Cardiac muscle cell (in vitro differentiated cells and primary cell): ENCODE measurements around the gene RUSC1. TPM values are rescaled to one million over a fixed set of nuclear protein-coding genes. Genes with fewer than 3 reads are reported as not detected.

Experiments used
- DNase-seq, 2 donors: peaks; one replicate each; pipeline versions ENCODE4 v3.0.0 to v3.0.0-alpha.2; 2010 to 2017; ENCODE audit warnings: low read depth in 1 of 2, low spot score in 1 of 2
- H3K27ac ChIP-seq: fragments of 200-600 bp; sonication (generic); 2 replicates; pipeline ENCODE4 v1.5.1; 2016
- H3K27me3 ChIP-seq: fragments of 200-600 bp; sonication (generic); 2 replicates; pipeline ENCODE4 v1.6.0; 2016; ENCODE audit warnings: control low read depth
- H3K36me3 ChIP-seq: fragments of 200-600 bp; sonication (generic); 2 replicates; pipeline ENCODE4 v1.5.1; 2016; ENCODE audit warnings: control low read depth
- H3K4me1 ChIP-seq: fragments of 200-600 bp; sonication (generic); 2 replicates; pipeline ENCODE4 v1.8.1; 2017; ENCODE audit warnings: low read depth, mild to moderate bottlenecking, mixed run types
- H3K4me3 ChIP-seq: fragments of 200-600 bp; sonication (generic); 2 replicates; pipeline ENCODE4 v1.5.1; 2016; ENCODE audit warnings: mild to moderate bottlenecking
- H3K9me3 ChIP-seq: fragments of 200-600 bp; sonication (generic); 2 replicates; pipeline ENCODE4 v1.5.1; 2017; ENCODE audit warnings: low read depth, mild to moderate bottlenecking, control low read depth
- polyA plus RNA-seq: library from polyadenylated mRNA; unstranded; fragments of >200 nt; fragmentation: Nextera tagmentation; extraction: Ambion mirVana; gene quantifications from 2 replicates; pipeline ENCODE4 v1.2.1, GENCODE V29; 2016
- total RNA-seq: library from RNA; depleted of rRNA; stranded (reverse); fragments of >200 nt; gene quantifications from 2 replicates; pipeline ENCODE4 v1.2.3, GENCODE V29; 2016
- TF ChIP-seq, protein P1 (sequence below): IDR thresholded peaks from 2 replicates; pipeline ENCODE4 v1.5.1; 2012; ENCODE audit warnings: low read depth, mild to moderate bottlenecking, low read length

Gene RUSC1
- total and polyA plus RNA-seq, 2 experiments from 2014 or later = 25.9 to 44.4 TPM

DNA sequence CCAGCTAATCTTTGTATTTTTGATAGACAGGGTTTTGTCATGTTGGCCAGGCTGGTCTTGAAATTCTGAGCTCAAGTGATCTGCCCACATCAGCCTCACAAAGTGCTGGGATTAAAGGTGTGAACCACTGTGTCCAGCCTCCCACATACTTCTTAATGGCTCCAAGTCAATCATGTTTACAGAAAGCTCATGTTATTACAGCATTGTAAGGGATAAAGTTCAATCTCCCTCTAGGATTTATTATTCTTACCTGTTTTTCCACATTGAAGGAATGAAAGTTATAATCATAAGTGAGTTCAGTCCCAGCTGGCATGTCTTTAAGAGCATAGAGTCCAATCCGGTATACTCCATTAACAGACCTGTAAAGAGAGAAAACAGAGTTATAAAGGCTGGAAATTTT is 39.4 kb downstream of the RUSC1 start:
- no peaks in the 10 kb centered on the region for H3K27me3 ChIP-seq
- TF ChIP-seq, protein P1, sequence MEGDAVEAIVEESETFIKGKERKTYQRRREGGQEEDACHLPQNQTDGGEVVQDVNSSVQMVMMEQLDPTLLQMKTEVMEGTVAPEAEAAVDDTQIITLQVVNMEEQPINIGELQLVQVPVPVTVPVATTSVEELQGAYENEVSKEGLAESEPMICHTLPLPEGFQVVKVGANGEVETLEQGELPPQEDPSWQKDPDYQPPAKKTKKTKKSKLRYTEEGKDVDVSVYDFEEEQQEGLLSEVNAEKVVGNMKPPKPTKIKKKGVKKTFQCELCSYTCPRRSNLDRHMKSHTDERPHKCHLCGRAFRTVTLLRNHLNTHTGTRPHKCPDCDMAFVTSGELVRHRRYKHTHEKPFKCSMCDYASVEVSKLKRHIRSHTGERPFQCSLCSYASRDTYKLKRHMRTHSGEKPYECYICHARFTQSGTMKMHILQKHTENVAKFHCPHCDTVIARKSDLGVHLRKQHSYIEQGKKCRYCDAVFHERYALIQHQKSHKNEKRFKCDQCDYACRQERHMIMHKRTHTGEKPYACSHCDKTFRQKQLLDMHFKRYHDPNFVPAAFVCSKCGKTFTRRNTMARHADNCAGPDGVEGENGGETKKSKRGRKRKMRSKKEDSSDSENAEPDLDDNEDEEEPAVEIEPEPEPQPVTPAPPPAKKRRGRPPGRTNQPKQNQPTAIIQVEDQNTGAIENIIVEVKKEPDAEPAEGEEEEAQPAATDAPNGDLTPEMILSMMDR = no peak
- no peaks in the 10 kb centered on the region for H3K4me1 ChIP-seq
- no peak for DNase-seq
- no peak overlapping the region for H3K4me3 ChIP-seq
- H3K9me3 ChIP-seq = no peaks in the 10 kb centered on the region
- peaks cover 34% of the 10 kb centered on the region for H3K36me3 ChIP-seq
- H3K27ac ChIP-seq = no peak overlapping the region

DNA sequence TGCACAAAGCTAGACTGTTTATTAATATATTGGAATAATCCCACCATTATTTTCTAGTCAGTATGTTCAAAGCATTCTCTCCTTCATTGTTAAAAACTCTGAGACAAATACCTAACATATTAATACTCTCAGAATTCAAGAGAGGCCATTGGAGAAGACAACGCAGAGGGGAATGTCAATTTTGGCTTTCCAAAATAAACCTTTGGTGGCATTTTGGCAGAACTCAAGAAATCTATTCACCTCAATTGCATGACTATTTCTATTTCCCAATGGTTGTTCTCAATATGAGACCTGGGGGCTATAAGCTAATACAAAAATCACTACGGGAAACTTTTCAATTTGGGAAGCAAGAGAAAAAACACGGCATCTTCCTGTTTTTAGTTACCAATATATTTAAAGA is 58.5 kb downstream of the RUSC1 start:
- H3K36me3 ChIP-seq = peaks cover 53% of the 10 kb centered on the region
- no peaks in the 10 kb centered on the region for H3K4me1 ChIP-seq

DNA sequence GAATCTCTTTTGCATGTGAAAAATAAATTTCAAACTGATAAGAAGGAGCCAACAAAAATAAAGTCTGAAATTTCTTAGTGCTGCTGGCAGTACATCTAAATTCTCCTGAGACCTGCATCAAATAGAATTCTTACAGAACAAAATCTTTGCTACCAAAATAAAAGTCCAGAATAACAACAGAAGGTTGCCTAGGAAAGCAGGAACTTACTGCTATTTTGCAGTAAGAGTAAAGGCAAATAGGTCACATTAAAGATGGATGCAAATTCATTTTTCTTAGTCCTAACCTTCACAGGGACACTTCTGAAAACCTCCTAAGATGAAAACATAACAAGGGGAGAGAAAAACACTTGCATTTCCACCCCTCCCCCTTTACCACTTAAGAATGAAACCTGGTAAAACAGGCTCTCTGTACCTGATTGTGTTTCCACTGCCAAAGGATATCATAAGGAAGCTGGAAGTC is 59.0 kb downstream of the RUSC1 start:
- peak overlapping the region; percentile 2 for H3K27ac ChIP-seq
- no peaks in the 10 kb centered on the region for H3K9me3 ChIP-seq
- DNase-seq = peak; percentile 5 to 94
- H3K27me3 ChIP-seq = no peaks in the 10 kb centered on the region
- no peaks in the 10 kb centered on the region for H3K4me1 ChIP-seq
- peaks cover 48% of the 10 kb centered on the region for H3K36me3 ChIP-seq
- TF ChIP-seq, protein P1 = no peak
- no peak overlapping the region for H3K4me3 ChIP-seq

More for the DNA sequence above, 58.5 kb downstream of the RUSC1 start:
- DNase-seq = peak in 1 of 2 donors; percentile 31
- TF ChIP-seq, protein P1 = no peak
- H3K27me3 ChIP-seq = no peaks in the 10 kb centered on the region
- no peak overlapping the region for H3K27ac ChIP-seq
- no peaks in the 10 kb centered on the region for H3K9me3 ChIP-seq
- no peak overlapping the region for H3K4me3 ChIP-seq

Other genes with a start within 250 kb of the RUSC1 start
- gene EFNA3, start 242.1 kb upstream of the RUSC1 start, total RNA-seq = 26.3 and 31.9 TPM in 2 replicates
- gene EFNA3, start 242.1 kb upstream of the RUSC1 start, polyA plus RNA-seq = 34.2 and 43.0 TPM in 2 replicates
- gene EFNA1, start 193.0 kb upstream of the RUSC1 start, total RNA-seq = 39.1 and 43.1 TPM in 2 replicates
- 83.5 and 104 TPM in 2 replicates for gene EFNA1, start 193.0 kb upstream of the RUSC1 start, polyA plus RNA-seq
- gene SLC50A1, start 185.0 kb upstream of the RUSC1 start, total RNA-seq = 18.4 and 20.9 TPM in 2 replicates
- gene SLC50A1, start 185.0 kb upstream of the RUSC1 start, polyA plus RNA-seq = 45.1 and 50.7 TPM in 2 replicates
- gene DPM3, start 180.4 kb upstream of the RUSC1 start, total RNA-seq = 102 and 114 TPM in 2 replicates
- gene DPM3, start 180.4 kb upstream of the RUSC1 start, polyA plus RNA-seq = 105 and 110 TPM in 2 replicates
- gene KRTCAP2, start 147.6 kb upstream of the RUSC1 start, total RNA-seq = 122 and 124 TPM in 2 replicates
- gene KRTCAP2, start 147.6 kb upstream of the RUSC1 start, polyA plus RNA-seq = 357 and 428 TPM in 2 replicates
- 3.6 and 5.4 TPM in 2 replicates for gene TRIM46, start 147.0 kb upstream of the RUSC1 start, total RNA-seq
- gene TRIM46, start 147.0 kb upstream of the RUSC1 start, polyA plus RNA-seq = 2.9 and 3.2 TPM in 2 replicates
- gene THBS3, start 113.0 kb upstream of the RUSC1 start, total RNA-seq = 10.8 and 14.2 TPM in 2 replicates
- 9.4 and 15.1 TPM in 2 replicates for gene THBS3, start 113.0 kb upstream of the RUSC1 start, polyA plus RNA-seq
- 24.7 and 45.0 TPM in 2 replicates for gene MTX1, start 112.2 kb upstream of the RUSC1 start, total RNA-seq
- gene MTX1, start 112.2 kb upstream of the RUSC1 start, polyA plus RNA-seq = 31.9 and 50.2 TPM in 2 replicates
- gene ENTREP3, start 65.4 kb upstream of the RUSC1 start, total RNA-seq = 39.5 and 46.2 TPM in 2 replicates
- 42.0 and 59.2 TPM in 2 replicates for gene ENTREP3, start 65.4 kb upstream of the RUSC1 start, polyA plus RNA-seq
- 67.3 and 109 TPM in 2 replicates for gene SCAMP3, start 58.5 kb upstream of the RUSC1 start, total RNA-seq
- 100 and 172 TPM in 2 replicates for gene SCAMP3, start 58.5 kb upstream of the RUSC1 start, polyA plus RNA-seq
- 57.3 and 65.3 TPM in 2 replicates for gene CLK2, start 47.4 kb upstream of the RUSC1 start, total RNA-seq
- 45.1 and 68.5 TPM in 2 replicates for gene CLK2, start 47.4 kb upstream of the RUSC1 start, polyA plus RNA-seq
- gene HCN3, start 43.4 kb upstream of the RUSC1 start, total RNA-seq = 1.7 and 3.5 TPM in 2 replicates
- gene HCN3, start 43.4 kb upstream of the RUSC1 start, polyA plus RNA-seq = 3.7 and 12.9 TPM in 2 replicates
- 0.06 TPM in 1 of 2 replicates, not detected in the other for gene PKLR, start 19.5 kb upstream of the RUSC1 start, total RNA-seq
- gene PKLR, start 19.5 kb upstream of the RUSC1 start, polyA plus RNA-seq = not detected in 2 replicates
- gene FDPS, start 12.0 kb upstream of the RUSC1 start, total RNA-seq = 167 and 310 TPM in 2 replicates
- 269 and 565 TPM in 2 replicates for gene FDPS, start 12.0 kb upstream of the RUSC1 start, polyA plus RNA-seq
- gene ASH1L, start 241.9 kb downstream of the RUSC1 start, total RNA-seq = 18.5 and 31.2 TPM in 2 replicates
- gene ASH1L, start 241.9 kb downstream of the RUSC1 start, polyA plus RNA-seq = 25.9 and 27.3 TPM in 2 replicates